HG03039 (cell line): Measurements from ENCODE around the gene MYBPHL.
"Not testable (repeated sequence)": the region's sequence is repeated elsewhere in the genome, so short reads cannot be mapped to it uniquely, and the experiment has no call there.

Source experiments
- ATAC-seq: cut with Tn5 transposase; IDR thresholded peaks from one replicate; pipeline ENCODE4 v1.9.1; 2021; ENCODE audit warnings: mild to moderate bottlenecking, moderate library complexity; ENCODE audit not compliant: unreplicated experiment

MYBPHL gene

DNA sequence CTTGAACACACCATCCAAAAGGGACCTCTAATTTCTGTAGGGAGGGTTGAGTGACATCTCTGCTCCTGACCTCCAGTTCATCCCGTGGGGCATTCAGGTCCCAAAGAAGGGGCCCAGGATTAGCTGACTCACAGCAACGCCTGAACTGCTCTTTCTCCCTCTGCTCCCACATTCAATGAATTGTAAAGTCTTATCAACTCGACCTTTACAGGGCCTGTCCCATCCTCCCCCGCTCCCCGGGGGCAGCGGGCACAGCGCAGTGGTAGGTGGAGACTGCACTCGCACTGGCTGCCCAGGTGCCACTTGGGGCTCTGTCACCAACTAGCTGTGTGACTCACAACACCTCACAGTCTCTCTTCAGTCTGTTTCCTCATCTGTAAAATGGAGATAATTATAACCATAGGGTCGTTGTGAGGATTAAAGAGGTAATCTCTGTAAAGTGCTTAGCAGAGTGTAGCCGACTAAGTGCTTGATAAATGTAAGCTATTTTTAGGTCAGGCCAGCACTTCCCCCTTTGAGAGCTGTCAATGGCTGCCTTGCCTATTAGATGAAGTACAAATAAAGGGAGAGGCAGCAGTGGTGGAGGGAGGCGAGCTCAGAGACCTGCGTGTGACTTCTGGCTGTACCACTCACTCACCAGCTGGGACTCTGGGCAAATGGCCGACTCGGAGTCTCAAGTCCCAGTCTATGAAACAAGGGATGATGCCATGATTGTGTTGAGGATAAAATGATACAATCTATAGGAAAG lies 637 bp upstream of the MYBPHL start:
- ATAC-seq, result no peak

DNA sequence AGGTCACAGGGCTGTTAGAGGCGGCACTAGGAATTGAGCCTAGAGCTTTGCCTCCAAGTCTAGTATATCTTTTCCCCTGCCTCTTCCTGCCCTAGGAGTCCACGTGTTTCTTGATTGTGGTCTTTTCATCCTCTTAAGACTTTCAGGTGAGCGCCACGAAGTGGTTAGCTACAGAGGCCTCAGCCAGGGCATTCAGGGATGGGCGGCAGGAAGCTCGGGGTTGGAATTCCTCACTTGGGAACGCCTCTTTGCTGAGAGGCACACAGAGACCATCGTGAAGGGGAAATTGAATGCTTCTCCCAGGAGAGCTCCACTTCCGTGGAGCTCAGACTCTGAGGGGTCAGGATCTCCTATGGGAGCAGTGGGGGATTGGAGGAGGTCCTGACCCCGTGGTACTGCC lies 820 bp downstream of the MYBPHL start:
- not testable (repeated sequence) for ATAC-seq

DNA sequence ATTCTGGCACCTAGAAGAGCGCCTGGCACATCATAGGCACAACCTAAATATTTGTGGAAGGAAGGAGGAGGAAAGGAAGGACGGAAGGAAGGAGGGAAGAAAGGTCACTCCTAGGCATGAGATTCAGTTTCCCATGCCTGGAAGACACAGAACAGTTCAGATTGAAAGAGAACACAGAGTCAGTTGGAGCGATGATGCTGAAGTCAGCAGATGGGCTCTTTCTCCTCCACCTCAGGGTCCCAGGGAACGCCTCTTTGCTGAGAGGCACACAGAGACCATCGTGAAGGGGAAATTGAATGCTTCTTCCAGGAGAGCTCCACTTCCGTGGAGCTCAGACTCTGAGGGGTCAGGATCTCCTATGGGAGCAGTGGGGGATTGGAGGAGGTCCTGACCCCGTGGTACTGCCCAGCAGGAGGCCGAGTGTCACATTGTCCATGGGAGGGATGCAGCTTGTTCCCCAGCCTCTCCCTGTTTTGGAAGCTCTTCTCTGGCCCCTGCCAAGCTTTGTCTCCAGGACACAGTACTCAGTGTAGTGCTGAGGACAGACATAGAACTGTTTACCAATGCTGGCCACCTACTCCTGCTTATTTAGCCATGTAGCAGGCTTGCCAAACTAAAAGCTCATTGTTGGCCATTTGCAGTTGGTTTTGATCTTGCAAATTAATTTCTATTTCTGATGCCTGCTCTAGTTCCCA lies 2.4 kb downstream of the MYBPHL start:
- no peak for ATAC-seq

DNA sequence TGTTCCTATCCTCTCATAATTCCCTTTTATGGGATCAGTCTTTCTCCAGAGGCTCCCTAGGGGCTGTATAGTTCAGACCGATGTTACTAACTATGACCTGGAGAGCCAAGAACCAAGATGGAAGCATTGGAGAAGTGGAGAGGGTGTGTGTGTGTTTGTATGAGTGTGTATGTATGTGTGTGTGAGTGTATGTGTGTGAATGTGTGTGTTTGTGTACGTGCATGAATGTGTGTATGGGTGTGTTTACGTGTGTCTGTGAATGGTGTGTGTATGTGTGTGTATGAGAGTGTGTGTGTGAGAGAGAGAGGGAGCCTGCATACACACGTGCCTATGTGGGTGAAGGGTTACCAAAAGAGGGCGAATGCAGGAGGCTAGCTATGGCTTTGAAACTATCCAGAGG lies 4.9 kb downstream of the MYBPHL start:
- no peak for ATAC-seq

DNA sequence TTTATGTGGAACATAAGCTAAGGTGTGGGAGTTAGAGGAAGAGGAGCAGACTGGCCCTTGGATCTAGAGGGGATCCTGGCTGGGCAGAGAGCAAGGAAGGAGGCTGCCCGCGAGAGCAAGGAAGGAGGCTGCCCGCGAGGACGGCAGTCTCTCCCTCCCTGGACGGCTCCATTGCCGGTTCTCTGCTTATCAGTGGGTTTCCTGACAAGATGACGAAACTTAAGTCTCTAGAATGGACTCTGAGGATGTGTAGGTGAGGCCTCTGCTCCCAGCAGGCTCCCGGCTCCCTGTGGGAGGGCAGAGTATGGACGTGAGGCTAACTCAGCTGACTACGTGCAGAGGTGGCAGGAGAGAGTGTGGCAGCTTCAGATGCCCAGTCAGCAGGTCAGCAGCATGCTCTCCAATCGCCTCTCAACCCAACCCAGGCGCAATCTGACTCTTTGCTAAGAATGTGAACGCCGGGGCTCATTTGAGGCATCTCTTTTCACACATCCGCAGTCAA lies 6.1 kb downstream of the MYBPHL start:
- no peak for ATAC-seq

DNA sequence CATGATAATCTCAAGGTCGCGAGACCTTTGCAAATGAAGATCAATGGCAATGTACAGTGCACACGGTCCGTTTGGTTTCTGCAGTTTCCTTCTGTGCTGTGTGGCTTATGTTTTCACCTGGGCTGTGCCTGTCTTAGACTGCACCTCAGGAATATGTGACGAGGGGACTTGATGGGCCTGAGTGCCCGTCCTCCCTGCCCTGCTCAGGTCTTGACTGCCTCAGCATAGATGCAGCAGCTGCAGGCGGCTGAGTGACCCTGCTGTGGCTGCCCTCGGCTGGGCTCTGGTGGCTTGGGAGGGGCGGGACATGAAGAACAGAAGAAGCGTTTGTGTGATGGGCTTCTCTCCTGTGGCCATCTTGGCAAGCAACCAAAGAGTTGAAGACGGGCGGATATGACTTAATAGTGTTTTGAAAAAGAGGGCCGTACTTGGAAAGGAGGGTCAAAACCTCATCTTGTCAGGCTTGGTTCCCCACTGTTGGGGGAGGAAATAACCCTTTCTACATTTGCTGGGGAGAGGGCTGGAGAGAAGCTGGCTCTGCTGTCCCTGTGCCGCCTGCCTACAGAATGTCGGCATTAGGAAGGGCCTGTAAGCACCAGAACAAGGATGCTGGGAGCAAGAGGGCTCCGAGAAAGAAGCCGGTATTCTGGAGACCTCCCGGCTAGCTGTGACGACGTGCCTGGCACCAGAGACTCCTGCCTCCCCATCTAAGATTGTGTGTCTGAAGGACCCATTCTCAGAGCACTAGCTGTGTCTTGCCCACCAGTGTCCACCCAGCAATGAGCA lies 7.1 kb downstream of the MYBPHL start:
- no peak for ATAC-seq

DNA sequence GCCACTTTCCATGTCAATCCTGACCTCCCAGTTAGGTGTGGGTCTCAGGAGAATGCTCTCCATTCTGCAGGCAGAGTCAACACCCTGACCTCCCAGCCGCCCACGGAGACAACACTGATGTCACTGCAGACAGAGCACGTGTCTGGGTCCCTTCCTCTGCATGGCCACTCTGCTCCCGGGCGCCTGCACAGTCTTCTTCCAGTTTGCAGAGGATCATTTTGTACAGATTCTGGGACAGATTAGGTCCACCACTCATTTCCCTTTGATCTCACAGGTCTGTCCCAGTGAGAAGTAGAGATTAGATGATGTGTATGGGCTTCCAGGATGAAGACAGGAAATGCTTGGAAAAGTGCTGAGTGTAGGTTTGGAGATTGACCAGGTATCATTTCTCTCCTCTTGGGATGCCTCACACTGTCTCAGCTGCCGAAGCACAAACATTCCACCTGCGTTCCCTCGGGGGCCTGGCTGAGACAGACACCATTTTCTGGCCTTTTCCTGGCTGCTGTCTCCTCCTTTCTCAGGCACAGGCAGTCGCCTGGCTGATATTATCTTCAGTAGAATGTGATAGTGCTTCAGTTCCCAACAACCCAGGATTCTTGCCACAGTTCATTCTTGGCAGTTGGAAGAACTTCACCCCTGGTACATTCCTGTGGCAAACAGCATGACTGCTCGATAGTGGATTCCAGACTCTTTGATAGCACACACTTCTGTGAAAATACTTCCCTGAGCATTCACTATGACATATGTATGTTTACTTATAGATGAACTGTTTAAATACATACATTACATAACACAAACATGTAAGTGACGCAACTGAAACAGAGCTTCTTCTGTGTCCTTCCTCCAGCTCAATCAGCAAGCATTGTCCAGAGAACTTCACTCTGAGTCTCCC lies 7.9 kb downstream of the MYBPHL start:
- no peak for ATAC-seq

DNA sequence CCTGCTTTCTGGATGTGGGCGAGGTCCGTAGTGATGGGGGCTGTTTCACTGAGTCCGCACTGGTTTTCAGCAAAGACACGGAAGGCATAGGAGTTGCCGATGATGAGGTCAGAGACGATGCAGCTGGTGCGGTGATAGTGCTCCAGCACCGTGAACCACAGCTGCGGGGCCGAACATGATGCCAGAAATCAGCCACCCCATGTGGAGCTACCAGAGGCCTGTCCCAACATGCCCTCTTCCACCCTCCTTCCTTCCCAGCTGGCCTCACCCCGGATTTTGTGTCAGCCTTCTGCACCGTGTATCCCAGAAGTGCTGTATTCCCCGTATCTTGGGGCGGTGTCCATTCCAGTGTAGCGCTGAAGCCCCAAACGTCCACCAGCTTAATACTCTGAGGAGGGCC lies 10.0 kb downstream of the MYBPHL start:
- ATAC-seq, result no peak

DNA sequence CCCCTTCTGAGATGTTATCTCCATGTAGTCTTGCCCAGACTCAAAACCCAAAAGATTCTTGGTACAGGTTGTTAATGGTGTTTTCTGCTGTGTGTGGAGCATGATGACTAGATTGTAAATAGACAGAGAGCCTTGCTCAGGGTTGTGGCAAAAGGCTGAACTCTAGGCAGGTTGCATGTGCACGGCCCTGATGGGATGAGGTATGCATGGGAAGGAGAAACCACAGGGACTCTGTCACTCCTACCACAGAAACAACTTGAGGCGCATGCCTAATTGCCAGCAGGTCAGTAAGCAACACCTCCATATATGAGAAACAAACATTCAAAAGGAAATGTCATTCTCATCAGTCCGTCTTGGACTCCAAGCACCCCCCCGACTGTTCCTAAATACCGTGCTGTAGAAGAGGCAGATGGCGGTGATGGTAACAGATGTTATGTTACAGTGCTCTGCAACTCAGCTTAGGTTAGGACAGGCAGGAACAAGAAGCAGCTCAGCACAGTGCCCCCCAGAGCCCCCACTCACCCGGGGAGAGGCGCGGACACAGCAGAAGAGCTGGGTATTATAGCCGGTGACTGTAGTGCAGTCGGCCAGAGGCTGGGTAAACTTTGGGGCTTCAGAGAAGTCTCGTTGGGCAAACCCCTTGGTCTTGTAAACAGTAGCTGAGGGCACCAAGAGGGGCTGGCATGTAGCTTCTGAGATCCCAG lies 10.9 kb downstream of the MYBPHL start:
- no peak for ATAC-seq

DNA sequence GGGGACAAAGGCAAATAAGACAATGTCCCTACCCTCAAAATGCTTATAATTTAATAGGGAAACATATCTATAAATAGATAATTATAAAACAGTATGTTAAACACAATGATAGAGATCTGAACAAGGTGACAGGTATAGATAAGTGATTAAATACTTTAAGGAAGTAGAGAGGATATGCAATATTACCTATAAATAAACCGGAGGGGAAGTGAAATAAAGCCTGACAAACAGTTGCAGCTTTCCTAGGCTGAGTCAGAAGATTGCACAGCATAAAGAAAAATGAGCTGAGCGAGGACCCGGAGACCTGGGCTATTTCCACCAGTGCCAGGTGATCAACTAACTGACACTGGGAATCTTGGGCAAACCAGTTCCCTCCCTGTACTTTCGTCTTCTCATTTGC lies 12.3 kb downstream of the MYBPHL start:
- ATAC-seq, result no peak

DNA sequence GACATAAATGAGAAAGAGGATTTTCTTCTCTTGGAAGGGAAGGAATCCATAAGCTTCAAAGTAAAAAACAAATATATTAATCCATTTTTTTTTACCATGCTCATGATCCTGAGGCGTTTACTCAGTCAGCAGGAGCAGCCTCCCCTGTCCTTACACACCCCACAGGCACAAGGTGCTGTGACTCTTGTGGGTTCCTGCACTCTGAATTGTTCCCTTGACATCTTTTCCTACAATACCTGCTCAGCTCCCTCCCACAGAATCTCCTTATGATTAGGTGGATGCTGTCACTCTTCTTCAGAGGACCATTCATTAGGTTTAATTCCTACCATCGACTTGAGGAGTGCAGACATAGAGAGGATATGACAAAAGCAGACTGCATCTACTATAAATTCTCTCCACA lies 13.8 kb downstream of the MYBPHL start:
- ATAC-seq, result no peak

DNA sequence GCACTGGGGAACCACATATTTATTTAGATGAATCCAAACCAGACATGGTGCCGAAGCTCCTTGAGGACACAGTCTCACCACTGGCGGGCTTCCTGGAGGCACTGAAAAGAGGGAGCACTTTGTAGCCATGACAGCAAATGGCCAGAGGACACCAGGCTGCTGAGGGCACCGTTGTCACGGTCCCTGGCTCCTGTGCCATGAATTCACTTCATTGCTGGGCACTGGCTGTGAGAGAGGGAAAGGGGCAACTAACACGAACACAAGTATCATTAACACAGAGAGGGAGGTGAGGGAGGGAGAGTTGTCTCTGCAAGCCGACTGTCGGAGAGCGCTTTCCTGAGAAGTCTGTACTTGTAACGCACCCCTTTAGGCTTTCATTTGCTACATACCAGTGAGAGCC lies 14.4 kb downstream of the MYBPHL start:
- ATAC-seq, result no peak

DNA sequence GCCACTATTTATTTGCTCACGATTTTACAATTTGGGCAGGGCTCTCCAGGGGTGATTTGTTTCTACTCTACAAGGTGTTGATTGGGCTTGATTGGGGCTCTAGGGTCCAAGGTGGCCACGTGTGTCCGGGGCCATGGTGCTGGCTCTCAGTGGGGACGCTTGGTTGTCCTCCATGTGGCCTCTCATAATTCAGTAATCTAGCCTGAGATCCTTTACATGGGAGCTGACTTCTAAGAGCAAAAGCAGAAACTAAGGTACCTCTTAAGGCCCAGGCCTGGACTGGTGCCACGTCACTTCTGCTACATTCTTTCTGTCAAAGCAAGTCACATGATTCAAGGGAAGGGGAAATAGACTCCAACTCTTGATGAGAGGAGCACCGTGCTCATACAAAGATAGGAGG lies 15.8 kb downstream of the MYBPHL start:
- ATAC-seq, result no peak

DNA sequence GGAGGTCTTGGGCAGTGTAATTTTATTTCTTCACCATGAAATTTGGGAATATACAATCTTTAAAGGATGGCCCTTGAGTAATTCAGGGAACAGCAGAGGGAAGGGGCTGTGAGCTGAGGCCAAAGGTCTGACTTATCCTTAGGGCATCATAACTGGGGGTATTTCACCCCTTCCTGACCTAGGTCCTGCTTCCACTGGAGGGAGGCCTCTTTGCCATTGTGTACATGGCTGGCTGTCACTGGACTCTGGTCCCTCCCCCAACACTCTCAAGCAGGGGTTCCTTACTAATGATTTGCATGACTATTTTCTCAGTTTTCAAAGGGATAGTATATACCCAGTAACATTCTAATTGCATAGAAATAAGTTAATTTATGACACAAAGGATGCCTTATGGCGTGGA lies 16.7 kb downstream of the MYBPHL start:
- no peak for ATAC-seq

DNA sequence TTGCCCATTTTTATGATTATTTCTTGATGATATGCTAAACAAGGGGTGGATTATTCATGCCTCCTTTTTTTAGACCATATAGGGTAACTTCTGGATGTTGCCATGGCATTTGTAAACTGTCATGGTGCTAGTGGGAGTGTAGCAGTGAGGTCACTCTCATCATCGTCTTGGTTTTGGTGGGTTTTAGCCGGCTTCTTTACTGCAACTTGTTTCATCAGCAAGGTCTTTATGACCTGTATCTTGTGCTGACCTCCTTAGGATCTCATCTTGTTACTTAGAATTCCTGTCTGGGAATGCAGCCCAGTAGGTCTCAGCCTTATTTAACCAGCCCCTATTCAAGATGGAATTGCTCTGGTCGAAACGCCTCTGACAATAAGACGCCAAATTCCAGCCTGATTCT lies 20.0 kb downstream of the MYBPHL start:
- ATAC-seq, result not testable (repeated sequence)

DNA sequence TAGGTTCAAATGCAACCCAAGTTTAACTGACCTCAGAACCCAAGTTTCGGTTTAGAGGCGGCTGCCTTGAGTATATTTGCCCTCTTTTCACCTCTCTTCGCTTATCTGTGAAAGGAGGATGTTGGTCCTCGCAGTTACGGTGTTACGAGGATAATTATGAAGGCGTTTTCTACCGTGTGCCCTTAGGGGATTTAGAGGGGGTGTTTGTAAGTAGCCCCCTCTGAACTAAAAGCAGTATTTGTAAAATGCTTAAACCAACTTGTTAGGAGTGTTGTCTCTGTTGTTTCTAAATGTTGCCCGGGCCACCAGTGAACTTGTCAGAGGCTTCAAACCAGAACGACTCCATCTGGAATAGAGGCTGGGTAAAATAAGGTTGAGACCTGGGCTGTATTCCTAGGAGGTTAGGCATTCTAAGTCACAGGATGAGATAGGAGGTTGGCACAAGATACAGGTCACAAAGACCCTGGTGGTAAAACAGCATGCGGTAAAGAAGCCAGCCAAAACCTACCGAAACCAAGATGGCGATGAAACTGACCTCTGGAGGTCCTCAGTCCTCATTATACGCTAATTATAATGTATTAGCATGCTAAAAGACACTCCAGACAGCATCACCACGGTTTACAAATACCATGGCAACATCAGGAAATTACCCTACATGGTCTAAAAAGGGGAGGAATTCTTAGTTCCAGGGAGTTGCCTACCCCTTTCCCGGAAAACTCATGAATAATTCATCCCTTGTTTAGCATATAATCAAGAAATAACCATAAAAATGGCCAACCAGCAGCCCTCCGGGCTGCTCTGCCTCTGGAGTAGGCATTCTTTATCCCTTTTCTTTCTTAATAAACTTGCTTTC lies 22.8 kb downstream of the MYBPHL start:
- no peak for ATAC-seq

DNA sequence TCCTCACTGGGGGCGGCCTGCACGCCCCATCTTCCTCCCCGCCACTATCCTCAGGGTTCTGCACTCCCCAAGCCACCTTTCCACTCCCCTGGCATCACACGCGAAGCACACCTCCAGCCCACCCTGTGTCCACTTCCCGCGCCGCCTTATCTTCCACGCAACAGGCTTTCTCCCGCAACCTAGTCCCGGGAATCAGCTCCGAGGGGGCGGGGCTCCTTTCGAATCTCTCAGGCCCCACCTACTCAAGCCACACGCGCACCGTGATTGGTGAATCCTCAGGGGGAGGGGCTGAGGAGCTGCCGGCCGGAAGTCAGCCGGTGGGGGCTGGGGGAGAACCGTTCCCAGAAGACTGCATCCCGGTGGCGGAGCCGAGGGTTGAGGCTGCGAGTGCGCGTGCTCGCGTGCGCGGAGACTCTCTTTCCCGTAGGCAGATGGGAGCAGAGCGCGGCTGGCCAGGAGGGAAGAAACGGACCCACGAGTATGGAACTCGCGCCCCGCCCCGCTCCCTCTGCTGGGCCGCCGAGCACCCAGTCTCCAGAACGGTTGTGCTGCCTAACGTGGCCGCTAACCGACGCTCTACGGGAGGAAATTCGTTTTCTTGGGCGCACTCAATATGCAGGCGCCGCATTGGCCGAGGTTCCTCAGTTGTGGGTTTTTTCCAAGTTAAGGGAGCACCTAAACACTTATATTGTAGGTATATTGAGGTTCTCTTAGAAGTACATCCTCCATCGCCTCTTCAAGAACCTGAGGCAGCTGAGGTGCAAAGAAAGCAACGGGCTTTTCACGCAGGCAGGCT lies 23.7 kb downstream of the MYBPHL start, which contains the start of gene PSRC1:
TSS of gene PSRC1 (minus strand) at position 194 of the 796 bp plus-strand sequence.
- peak; percentile 95 for ATAC-seq

DNA sequence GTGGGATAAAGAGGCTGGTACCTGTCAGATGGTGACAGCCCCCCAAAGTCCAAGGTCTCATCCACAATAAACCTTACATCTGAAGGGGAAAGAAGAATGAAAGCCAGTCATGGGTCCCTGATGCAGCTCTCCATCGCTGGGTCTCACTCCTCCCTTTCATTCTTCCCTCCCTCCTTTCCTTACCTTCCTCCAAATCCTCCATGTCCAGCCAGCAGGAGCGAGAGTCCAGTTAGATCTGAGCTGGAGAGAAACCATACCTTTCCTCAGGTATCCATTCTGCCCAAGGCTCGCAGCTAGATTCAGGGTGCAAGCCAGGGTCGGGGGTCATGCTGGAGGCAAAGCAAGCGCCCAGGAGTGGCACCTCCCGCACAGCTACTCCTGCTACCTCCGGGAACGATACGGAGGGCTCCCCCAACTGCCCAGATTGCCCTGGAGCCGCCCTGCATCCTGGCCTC lies 24.3 kb downstream of the MYBPHL start:
- ATAC-seq, result no peak
